Colonic mucosa (tissue), 4 donors: Measurements from ENCODE around the gene KDM4C. TPM values are rescaled to one million over a fixed set of nuclear protein-coding genes. Genes with fewer than 3 reads are reported as not detected.

Experiments used
- DNase-seq: peaks from one replicate; pipeline ENCODE4 v3.0.0-alpha.2; 2020
- H3K27ac ChIP-seq: fragments of 200-600 bp; one replicate; pipeline ENCODE4 v1.8.0; 2021
- H3K27me3 ChIP-seq: fragments of 200-600 bp; one replicate; pipeline ENCODE4 v1.8.0; 2021
- H3K36me3 ChIP-seq: fragments of 200-600 bp; one replicate; pipeline ENCODE4 v1.8.0; 2021
- H3K4me1 ChIP-seq: fragments of 200-600 bp; one replicate; pipeline ENCODE4 v1.8.0; 2021; ENCODE audit warnings: mild to moderate bottlenecking
- H3K4me3 ChIP-seq: fragments of 200-600 bp; one replicate; pipeline ENCODE4 v1.8.0; 2021
- H3K9ac ChIP-seq, 2 donors: one replicate each; pipeline ENCODE4 v1.7.0; 2013; ENCODE audit warnings: control low read depth in 2 of 2, low read depth in 2 of 2, low read length in 2 of 2
- H3K9me3 ChIP-seq: fragments of 200-600 bp; one replicate; pipeline ENCODE4 v1.8.0; 2021
- CTCF ChIP-seq: fragments of 200-600 bp; IDR thresholded peaks from one replicate; pipeline ENCODE4 v1.8.0; 2022; ENCODE audit warnings: antibody characterized with exemption, mild to moderate bottlenecking
- intact Hi-C: fragments of 100-400 bp; cut with DNase I; formaldehyde crosslinking; loops from one replicate; pipeline ENCODE4 v1.14.1; 2022
- total RNA-seq, 2 donors: library from RNA; stranded (reverse); fragmentation: NEBNext Ultra II Directional in 1 of 2; extraction: Animal tissue kit (Norgen Biotek cat#: 25700) in 1 of 2; gene quantifications; one replicate each; pipeline ENCODE4 v1.2.1, GENCODE V29; 2021
- donor health status: healthy.
- donor health status: DM: no; HTN: no; CAD: no.
- donor health status: DM: no; HTN: no; CAD: no.

The KDM4C gene
- total RNA-seq, 2 donors from 2014 or later: 37.3 to 42.0 TPM

DNA sequence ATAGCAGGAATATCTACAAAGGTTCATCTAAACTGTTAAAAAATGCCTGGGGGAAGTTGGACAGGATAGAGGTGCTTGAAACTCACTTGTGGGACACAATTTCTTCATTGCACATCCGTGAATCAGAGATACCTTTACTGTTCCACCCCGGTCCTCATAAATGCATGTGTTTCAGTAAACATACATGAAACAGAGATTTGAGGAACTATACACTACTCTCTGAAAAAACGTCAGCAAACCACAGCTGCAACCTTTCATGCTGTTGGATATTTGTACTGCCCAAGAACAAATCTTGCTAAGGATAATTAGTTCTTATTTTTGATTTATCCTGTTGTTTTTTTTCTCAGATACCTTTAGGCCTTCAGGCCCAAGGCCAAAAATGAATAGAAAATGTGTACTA, 337.3 kb downstream of the KDM4C start:
- Histone ChIP-seq H3K9ac (no peak overlapping the region), H3K4me1 (no peaks in the 10 kb centered on the region), H3K27me3 (no peaks in the 10 kb centered on the region), H3K9me3 (no peaks in the 10 kb centered on the region), H3K36me3 (no peaks in the 10 kb centered on the region), H3K4me3 (no peak overlapping the region), H3K27ac (no peak overlapping the region)
- intact Hi-C loops: loop anchor here (10.0 kb wide), 1 partner anchor 90 kb away; no protein-coding TSS in a partner anchor
- TF ChIP-seq CTCF: no peak
- DNase-seq: no peak

DNA sequence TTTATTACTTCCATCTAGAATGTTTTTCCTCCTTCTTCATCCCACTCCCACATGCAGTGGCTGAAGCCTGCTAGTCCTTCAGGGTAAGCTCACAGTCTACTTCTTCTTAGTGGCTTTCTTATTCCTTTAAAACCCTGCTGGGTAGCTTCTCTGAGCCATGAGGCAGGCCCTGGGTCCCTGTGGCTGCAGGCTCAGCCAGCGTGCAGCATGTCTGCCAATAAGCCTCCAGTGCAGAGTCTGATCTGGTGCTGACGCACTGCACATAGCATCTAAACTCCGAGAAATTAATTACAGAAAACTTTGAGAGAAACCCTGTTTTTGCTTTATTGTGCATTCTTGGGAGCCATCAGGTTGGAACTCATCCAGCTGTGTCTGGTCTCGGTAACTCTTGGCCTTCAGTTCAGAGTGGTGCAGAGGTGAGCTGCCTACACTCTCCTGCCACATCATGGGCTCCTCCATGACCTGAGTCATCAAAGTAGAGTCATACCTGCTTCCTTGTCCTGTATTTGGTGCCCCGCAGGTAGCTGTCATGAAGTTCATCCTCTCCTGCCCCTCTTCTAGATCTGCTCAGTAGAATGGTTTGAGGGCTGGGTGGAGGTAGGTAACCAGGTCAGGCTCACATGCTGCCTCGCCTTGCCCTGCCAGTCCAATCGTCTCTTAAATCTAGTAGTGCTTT, 339.4 kb downstream of the KDM4C start:
- intact Hi-C loops: loop anchor here (10.0 kb wide), 1 partner anchor 88 kb away; no protein-coding TSS in a partner anchor
- TF ChIP-seq CTCF: no peak
- no peaks in the 10 kb centered on the region for H3K9me3 ChIP-seq
- no peaks in the 10 kb centered on the region for H3K4me1 ChIP-seq
- no peak overlapping the region for H3K9ac ChIP-seq
- no peak overlapping the region for H3K4me3 ChIP-seq
- H3K36me3 ChIP-seq: no peaks in the 10 kb centered on the region
- H3K27me3 ChIP-seq: no peaks in the 10 kb centered on the region
- H3K27ac ChIP-seq: no peak overlapping the region
- no peak for DNase-seq

GRCh38 chr9:7097785-7098752, 340.3 kb downstream of the KDM4C start:
- no peaks in the 10 kb centered on the region for H3K4me1 ChIP-seq
- H3K4me3 ChIP-seq: no peak overlapping the region
- DNase-seq: no peak
- H3K9me3 ChIP-seq: no peaks in the 10 kb centered on the region
- H3K27ac ChIP-seq: no peak overlapping the region
- intact Hi-C loops: loop anchor here (10.0 kb wide), 1 partner anchor 87 kb away; no protein-coding TSS in a partner anchor
- no peaks in the 10 kb centered on the region for H3K27me3 ChIP-seq
- no peak for TF ChIP-seq CTCF
- H3K9ac ChIP-seq: no peak overlapping the region
- no peaks in the 10 kb centered on the region for H3K36me3 ChIP-seq

DNA sequence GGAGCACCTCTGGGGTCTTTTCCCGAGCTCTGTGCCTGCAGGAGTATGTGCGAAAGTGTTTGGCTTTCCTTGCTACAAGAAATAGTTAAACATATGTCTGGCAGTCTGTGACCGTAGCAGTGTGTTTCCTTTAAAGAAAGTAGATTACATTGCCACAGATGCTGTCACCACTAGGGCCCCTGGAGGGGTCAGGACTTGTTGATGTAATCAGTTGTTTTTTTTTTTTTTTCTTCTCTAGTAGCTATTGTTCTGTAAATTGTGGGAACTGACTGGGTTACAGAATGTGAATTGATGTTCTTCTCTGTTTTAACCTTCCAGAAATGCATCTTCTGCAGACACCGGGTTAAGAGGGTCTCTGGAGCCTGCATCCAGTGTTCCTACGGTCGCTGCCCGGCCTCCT, 345.6 kb downstream of the KDM4C start:
- no peak for DNase-seq
- intact Hi-C loops: no loop called here
- TF ChIP-seq CTCF: no peak
- H3K4me3 ChIP-seq: no peak overlapping the region
- no peak overlapping the region for H3K9ac ChIP-seq
- H3K27ac ChIP-seq: no peak overlapping the region
- H3K27me3 ChIP-seq: no peaks in the 10 kb centered on the region
- no peaks in the 10 kb centered on the region for H3K4me1 ChIP-seq
- no peaks in the 10 kb centered on the region for H3K36me3 ChIP-seq
- H3K9me3 ChIP-seq: no peaks in the 10 kb centered on the region

DNA sequence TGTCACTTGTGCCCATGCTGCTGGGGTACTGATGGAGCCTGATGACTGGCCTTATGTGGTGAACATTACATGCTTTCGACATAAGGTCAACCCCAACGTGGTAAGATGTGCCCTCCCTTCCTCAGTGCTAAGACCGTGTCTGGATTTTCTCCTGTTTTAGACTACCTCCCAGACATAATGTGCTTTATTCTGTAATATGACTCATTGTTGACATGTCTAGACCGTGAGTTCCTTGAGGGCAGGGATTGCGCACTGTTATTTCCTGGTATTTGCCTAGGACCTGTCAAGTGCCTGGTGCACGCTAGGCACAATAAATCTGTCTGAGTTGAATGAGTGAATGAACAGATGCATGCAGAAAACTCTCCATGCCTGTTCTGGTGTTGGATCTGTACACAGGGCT, 346.0 kb downstream of the KDM4C start:
- intact Hi-C loops: no loop called here
- H3K36me3 ChIP-seq: no peaks in the 10 kb centered on the region
- no peaks in the 10 kb centered on the region for H3K9me3 ChIP-seq
- H3K4me3 ChIP-seq: no peak overlapping the region
- H3K4me1 ChIP-seq: no peaks in the 10 kb centered on the region
- H3K27me3 ChIP-seq: no peaks in the 10 kb centered on the region
- no peak for DNase-seq
- TF ChIP-seq CTCF: no peak
- no peak overlapping the region for H3K9ac ChIP-seq
- no peak overlapping the region for H3K27ac ChIP-seq
